Uterus (tissue), 2 donors: ENCODE measurements around the gene COX7C.
"Not testable (repeated sequence)": the region's sequence is repeated elsewhere in the genome, so short reads cannot be mapped to it uniquely, and the experiment has no call there.

Experiments
- CTCF ChIP-seq, 4 experiments: fragments of 200-600 bp in 2 of 4; fragments of 450-650 bp in 2 of 4; sonication (generic) in 2 of 4; IDR thresholded peaks; one replicate each; pipeline ENCODE4 v1.5.1; 2016 to 2019; ENCODE audit warnings: antibody characterized with exemption in 4 of 4, mild to moderate bottlenecking in 2 of 4, moderate library complexity in 1 of 4
- POLR2A ChIP-seq, 2 donors: fragments of 450-650 bp; IDR thresholded peaks; one replicate each; pipeline ENCODE4 v1.6.1; 2016; ENCODE audit warnings: antibody characterized with exemption in 2 of 2, mild to moderate bottlenecking in 1 of 2, moderate library complexity in 1 of 2

- not testable (repeated sequence) for TF ChIP-seq CTCF, POLR2A (IDR thresholded peaks at IDR 0.05)
Measured at GRCh38 chr5:86569522-86570426, 48.0 kb upstream of the COX7C start.
